Mesodermal cell (in vitro differentiated cells): Measurements from ENCODE around the gene GRHL1.

Source experiments
- H3K27ac ChIP-seq: 2 replicates; pipeline ENCODE4 v1.7.0; 2013; ENCODE audit warnings: mild to moderate bottlenecking, low read depth, low read length, moderate library complexity; ENCODE audit not compliant: severe bottlenecking
- H3K36me3 ChIP-seq: 2 replicates; pipeline ENCODE4 v1.7.1; 2013; ENCODE audit warnings: mild to moderate bottlenecking, low read length, moderate library complexity; ENCODE audit not compliant: control insufficient read depth, insufficient read depth
- H3K4me1 ChIP-seq: one replicate; pipeline ENCODE4 v1.7.1; 2013; ENCODE audit warnings: mild to moderate bottlenecking, low read length; ENCODE audit not compliant: insufficient read depth, control insufficient read depth, poor library complexity, severe bottlenecking
- H3K4me3 ChIP-seq: 2 replicates; pipeline ENCODE4 v1.7.0; 2013; ENCODE audit warnings: low read length, control low read depth, mild to moderate bottlenecking; ENCODE audit not compliant: insufficient read depth, poor library complexity, severe bottlenecking; ENCODE audit errors: extremely low read depth
- H3K9me3 ChIP-seq: 2 replicates; pipeline ENCODE4 v1.7.1; 2013; ENCODE audit warnings: mild to moderate bottlenecking, low read length, moderate library complexity; ENCODE audit not compliant: control insufficient read depth
- WGBS, 2 experiments: methylation state at CpG; one replicate each; pipeline ENCODE4 v1.1.5; 2013; ENCODE audit warnings: missing lambda C conversion rate in 2 of 2; ENCODE audit not compliant: insufficient coverage in 2 of 2; 5-methylcytosine and 5-hydroxymethylcytosine counted together

Gene GRHL1

DNA sequence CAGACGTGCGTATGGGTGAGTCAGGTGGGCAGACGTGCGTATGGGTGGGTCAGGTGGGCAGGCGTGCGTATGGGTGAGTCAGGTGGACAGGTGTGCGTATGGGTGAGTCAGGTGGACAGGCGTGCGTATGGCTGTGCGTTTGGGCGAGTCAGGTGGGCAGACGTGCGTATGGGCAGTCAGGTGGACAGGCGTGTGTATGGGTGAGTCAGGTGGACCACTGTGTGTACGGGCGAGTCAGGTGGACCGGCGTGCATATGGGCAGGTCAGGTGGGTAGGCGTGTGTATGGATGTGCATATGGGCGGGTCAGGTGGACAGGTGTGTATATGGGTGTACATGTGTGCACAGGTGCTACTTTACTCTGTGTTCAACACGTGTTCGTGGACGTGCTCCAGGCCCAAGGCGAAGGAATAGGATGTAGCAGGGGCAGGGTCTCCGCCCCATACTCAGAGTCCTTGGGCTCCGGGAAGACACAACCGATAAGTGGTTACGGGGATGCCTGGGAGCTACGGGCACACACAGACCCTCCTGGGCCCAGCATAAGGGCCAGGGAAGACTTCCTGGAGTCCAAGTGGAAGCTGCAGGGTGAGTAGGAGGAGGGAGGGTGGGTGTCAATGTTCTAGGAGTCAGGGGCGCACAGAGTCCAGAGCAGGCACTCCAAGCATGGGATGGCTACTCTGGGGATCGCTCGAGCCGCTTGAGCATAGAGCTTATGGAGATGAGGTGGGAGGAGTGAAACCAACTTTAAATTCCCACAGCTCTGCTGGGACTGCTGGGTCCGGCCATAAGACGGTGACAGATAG is 64.7 kb downstream of the GRHL1 start:
- 94% methylated on average over 32 to 34 of the region's 35 CpGs for WGBS, 2 experiments
- H3K4me3 ChIP-seq: no peak overlapping the region
- no peaks in the 10 kb centered on the region for H3K4me1 ChIP-seq
- H3K9me3 ChIP-seq: no peaks in the 10 kb centered on the region
- no peak overlapping the region for H3K27ac ChIP-seq
- no peaks in the 10 kb centered on the region for H3K36me3 ChIP-seq

DNA sequence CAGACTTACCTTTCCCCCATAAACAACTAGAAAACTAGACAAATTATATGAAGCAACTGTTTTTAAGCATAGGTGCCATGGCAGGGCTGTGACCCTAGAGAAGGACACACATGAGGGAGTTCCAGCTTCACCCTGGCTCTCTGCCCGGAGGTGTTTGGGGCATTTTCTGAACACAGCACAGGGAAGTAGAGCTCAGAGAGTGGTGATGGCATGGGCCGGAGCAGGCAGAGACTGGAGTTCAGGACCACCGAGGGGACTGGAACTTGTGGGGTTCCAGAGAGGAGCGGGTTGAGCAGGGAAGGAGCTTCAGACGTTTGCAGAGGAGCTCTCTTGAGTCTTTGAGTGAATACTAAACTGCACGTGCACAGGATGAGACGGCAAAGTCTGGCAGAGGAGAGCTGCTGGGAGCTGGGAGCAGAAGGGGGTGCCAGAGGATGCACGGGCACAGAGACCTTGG is 65.3 kb downstream of the GRHL1 start:
- Histone ChIP-seq H3K4me1 (no peaks in the 10 kb centered on the region), H3K27ac (no peak overlapping the region), H3K9me3 (no peaks in the 10 kb centered on the region), H3K36me3 (no peaks in the 10 kb centered on the region), H3K4me3 (no peak overlapping the region)
- 86 to 89% methylated on average over 7 of the region's 8 CpGs for WGBS, 2 experiments

DNA sequence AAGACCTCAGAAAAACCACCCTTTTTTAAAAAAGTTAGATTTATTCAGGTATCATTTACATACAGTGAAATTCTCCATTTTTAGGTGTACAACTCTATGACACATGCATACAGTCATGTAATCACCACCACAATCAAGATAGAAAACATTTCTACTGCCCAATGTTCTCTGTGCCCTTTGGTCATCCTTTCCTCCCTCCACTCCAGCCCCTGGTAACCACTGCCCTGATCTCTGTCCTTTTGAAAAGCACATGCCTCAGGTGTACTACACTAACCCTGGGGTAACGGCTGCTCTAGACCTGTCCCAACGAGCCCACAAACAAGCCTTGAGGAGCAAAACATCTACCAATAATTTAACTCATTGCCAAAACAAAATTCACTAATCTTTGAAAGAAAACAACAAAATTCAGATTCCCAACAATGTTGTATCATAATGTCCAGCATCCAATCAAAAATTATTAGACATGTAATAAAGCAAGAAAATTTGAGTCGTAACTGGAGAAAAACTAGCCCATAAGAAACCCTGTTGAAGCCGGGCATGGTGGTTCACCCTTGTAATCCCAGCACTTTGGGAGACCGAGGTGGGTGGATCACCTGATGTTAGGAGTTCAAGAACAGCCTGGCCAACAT is 65.9 kb downstream of the GRHL1 start:
- Histone ChIP-seq H3K4me1 (no peaks in the 10 kb centered on the region), H3K36me3 (no peaks in the 10 kb centered on the region), H3K9me3 (no peaks in the 10 kb centered on the region), H3K27ac (no peak overlapping the region), H3K4me3 (no peak overlapping the region)
- WGBS, 2 experiments: 82 to 94% methylated on average over 4 of the region's 5 CpGs

DNA sequence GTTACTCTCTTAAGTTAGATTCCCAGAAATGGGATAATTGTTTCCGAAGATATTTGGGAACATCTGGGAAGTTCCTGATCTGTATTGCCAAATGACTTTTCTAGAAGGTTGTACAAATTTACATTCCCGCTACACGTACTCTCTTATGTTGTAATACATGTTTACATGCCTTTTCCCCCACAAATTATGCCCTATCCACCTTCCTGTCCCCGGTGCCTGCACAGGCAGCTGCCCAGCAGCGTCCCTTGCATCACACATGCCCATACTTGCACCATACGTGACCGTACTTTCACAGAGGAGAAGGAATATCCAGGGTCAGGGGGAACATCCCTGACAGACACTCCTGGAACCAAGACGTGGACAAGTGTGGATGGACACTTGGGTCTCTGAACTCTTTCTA is 67.7 kb downstream of the GRHL1 start:
- Histone ChIP-seq H3K4me3 (no peak overlapping the region), H3K27ac (no peak overlapping the region), H3K9me3 (no peaks in the 10 kb centered on the region), H3K36me3 (no peaks in the 10 kb centered on the region), H3K4me1 (no peaks in the 10 kb centered on the region)
- 95 to 96% methylated on average over 6 to 8 of the region's 8 CpGs for WGBS, 2 experiments

DNA sequence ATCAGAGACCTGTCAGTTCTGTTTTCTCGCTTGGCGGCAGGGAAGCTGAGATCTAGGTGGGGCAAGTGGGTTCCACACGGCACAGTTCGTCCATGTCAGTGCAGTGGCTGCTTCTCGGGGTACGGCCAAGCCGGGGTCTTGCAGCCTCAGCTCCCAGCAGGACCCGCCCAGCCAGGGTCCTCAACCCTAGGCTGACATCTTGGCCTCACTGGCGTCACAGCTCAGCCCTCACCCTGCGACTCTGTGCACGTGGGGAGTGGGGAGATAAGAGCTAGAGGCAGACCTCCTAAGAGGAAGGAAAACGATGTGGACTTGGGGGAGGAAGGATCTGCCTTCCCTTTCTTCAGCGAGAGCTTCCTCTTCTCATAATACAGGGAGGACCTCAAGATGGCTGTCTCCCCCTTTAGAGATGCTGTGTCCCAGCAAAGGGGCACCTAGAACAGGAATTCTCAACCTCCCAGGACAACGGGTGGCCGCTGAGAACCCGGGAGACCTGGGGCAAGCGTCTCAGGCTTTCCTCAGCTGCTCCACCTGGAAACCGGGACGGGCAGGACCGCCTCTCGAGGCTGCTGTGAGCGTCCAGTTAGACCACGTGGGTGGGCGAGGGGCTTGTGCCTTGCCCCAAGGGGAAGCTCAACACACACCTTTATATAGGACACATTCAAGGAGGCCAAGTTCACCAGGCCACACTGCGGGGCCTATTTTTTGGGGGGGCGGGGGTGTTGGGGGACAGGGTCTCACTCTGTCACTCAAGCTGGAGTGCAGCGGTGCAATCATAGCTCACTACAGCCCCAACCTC is 68.3 kb downstream of the GRHL1 start:
- Histone ChIP-seq H3K4me3 (no peak overlapping the region), H3K36me3 (no peaks in the 10 kb centered on the region), H3K27ac (no peak overlapping the region), H3K4me1 (no peaks in the 10 kb centered on the region), H3K9me3 (no peaks in the 10 kb centered on the region)
- 87 to 92% methylated on average over 20 to 23 of the region's 27 CpGs for WGBS, 2 experiments

DNA sequence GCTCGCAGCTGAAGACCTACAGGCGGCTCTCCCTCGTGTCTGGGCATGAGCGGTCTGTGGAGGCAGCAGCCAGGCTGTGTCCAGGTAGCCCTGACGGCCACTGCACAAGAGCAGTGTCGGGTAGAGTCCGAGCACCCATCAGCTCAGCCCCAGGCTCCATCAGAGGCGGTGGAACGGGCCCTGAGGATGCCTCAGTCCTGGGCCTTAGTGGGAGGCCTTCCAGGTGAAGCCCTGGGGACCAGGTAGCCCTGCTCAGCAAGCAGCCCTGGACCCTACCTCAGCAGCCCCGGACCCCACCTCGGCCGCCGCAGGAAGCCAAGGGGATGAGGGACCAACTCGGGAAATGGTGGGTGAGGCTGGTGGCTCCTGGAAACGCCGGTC is 70.5 kb downstream of the GRHL1 start:
- Histone ChIP-seq H3K4me1 (no peaks in the 10 kb centered on the region), H3K4me3 (no peak overlapping the region), H3K27ac (no peak overlapping the region), H3K9me3 (no peaks in the 10 kb centered on the region), H3K36me3 (no peaks in the 10 kb centered on the region)
- WGBS, 2 experiments: 92 to 93% methylated on average over 12 to 16 of the region's 16 CpGs

DNA sequence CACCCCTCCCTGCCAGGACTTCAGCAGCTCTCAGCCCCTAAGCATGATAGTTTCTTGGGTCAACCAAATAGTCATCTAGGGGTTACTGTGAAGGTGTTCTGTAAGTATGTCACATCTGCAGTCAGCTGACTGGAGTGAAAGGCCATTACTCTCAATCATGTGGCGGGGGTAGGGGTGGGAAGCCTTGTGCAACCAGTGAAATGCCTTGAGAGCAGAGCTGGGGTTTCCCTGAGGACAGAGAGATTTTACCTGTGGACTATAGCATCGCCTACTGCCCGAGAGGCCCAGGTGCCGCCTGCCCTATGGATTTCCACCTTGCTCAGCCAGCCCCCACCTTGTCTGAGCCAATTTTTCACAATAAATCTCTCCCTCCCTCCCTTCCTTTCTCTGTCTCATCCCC is 71.0 kb downstream of the GRHL1 start:
- 86 to 96% methylated on average over 4 of the region's 4 CpGs for WGBS, 2 experiments
- H3K36me3 ChIP-seq: no peaks in the 10 kb centered on the region
- H3K9me3 ChIP-seq: no peaks in the 10 kb centered on the region
- no peaks in the 10 kb centered on the region for H3K4me1 ChIP-seq
- H3K27ac ChIP-seq: no peak overlapping the region
- no peak overlapping the region for H3K4me3 ChIP-seq

DNA sequence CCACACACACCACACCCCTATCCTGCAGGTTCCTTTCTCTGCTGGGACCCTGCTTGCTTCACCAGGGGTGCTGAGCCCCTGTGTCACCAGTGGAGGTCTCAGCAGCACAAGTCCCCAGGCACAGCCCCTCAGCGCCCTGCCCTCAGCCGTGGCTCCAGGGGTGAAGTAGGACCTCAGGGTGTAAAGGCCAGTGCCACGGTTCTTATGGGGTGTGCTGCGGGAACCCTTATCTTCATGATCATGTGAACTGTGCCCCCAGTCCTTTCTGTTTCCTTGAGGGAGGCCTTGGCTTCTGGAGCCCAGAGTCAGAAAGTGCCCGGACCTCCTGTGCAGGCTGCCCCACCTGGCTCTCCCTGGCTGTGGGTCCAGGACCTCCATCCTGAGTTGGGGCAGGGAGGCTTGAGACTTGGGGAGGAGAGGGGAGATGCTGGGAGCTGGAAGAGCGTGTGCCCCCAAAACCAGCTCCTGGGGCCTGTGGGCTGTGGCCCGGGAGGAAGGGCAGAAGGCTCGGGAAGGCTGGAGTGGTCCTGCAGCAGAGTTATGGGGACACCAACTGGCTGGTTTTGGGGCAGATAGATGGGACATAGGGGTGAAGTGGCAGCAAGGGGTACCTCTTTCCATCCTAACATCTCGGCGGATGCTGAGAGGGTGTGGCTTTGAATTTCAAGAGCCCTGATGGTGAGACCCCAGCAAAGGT is 71.6 kb downstream of the GRHL1 start:
- Histone ChIP-seq H3K27ac (no peak overlapping the region), H3K4me1 (no peaks in the 10 kb centered on the region), H3K9me3 (no peaks in the 10 kb centered on the region), H3K36me3 (no peaks in the 10 kb centered on the region), H3K4me3 (no peak overlapping the region)
- WGBS, 2 experiments: 83 to 88% methylated on average over 9 to 10 of the region's 10 CpGs

DNA sequence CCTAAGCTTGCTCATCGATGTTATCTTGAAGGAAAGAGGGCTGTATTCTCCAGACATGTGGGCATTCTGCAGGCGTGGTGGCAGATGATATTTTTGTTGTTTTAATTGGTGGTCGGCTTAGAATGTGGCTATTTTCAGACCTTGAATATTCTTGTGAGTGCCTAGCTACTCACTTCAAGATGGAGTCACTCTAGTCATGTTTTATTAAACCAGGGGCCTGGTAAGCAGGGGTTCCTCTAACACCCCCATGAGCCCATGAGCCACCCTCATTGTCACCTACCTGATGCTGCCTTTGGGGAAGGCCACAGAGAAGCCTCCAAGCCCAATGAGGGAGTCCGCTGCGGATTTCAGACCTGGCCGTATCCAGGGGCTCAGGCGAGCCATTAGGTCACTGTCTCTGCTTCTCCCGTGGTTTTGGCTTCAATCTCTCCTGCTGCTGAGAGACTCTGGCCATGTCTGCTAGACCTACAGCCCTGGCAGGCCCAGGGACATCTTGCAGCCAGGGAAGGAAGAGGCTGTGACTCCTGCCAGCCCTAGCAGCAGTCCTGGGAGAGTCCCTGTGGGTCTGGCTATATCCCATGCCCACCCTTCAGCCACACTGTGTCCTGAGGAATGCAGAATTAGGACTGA is 75.6 kb downstream of the GRHL1 start:
- no peak overlapping the region for H3K4me3 ChIP-seq
- peaks cover 11% of the 10 kb centered on the region for H3K4me1 ChIP-seq
- H3K36me3 ChIP-seq: no peaks in the 10 kb centered on the region
- H3K27ac ChIP-seq: no peak overlapping the region
- WGBS, 2 experiments: 95 to 98% methylated on average over 7 of the region's 8 CpGs
- H3K9me3 ChIP-seq: no peaks in the 10 kb centered on the region

DNA sequence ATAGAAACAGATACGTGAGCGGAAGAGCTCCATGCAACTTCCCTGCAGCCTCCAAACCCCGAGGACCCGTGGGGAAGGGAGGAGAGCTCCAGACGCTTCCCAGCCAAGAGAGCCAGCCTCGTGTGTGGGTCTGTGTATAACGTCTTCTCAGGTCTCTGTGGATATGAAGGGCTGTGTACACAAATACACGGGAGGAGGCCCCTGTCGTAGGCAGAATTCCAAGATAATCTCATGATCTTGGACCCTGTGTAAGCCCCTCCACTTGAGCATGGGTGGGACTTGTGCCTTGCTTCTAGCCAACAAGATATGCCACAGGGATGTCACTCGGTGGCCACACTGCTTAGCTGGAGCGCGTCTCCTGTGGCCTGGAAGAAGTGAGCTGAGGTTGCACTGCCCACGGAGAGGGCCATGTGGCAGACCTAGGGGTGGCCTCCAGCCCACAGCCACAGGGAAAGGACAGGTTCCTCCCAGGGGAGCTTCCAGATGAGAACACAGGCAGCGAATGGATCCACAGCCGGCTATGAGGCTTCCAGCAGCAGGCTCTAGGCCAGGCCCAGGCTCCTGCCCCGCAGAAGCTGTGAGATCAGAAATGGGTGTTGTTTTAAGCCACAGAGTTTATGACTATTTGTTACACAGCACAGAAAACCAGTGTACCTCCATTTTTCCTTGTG is 76.3 kb downstream of the GRHL1 start:
- Histone ChIP-seq H3K36me3 (no peaks in the 10 kb centered on the region), H3K4me3 (no peak overlapping the region), H3K9me3 (no peaks in the 10 kb centered on the region), H3K4me1 (peaks cover 11% of the 10 kb centered on the region), H3K27ac (no peak overlapping the region)
- 95 to 98% methylated on average over 15 to 16 of the region's 16 CpGs for WGBS, 2 experiments
